NB4 (cell line): Measurements from ENCODE around the gene SIDT1.

ENCODE experiments used
- DNase-seq: peaks from one replicate; pipeline ENCODE4 v3.0.0; 2010; ENCODE audit warnings: low read depth
- H3K4me3 ChIP-seq: one replicate; pipeline ENCODE4 v1.5.1; 2011; ENCODE audit warnings: mild to moderate bottlenecking, low read depth, low read length, moderate library complexity
- MYC ChIP-seq: IDR thresholded peaks from 2 replicates; pipeline ENCODE4 v1.6.1; 2011; ENCODE audit warnings: low read depth, low read length
- POLR2A ChIP-seq: IDR thresholded peaks from 2 replicates; pipeline ENCODE4 v1.6.1; 2011; ENCODE audit warnings: mild to moderate bottlenecking; ENCODE audit not compliant: insufficient read length; ENCODE audit errors: extremely low read depth
- TF ChIP-seq, protein P1 (sequence below): IDR thresholded peaks from 2 replicates; pipeline ENCODE4 v1.6.1; 2011; ENCODE audit warnings: low read depth, low read length
- TF ChIP-seq, protein P2 (sequence below): IDR thresholded peaks from one replicate; pipeline ENCODE4 v1.5.1; 2012; ENCODE audit warnings: low read depth, low read length

Gene SIDT1

DNA sequence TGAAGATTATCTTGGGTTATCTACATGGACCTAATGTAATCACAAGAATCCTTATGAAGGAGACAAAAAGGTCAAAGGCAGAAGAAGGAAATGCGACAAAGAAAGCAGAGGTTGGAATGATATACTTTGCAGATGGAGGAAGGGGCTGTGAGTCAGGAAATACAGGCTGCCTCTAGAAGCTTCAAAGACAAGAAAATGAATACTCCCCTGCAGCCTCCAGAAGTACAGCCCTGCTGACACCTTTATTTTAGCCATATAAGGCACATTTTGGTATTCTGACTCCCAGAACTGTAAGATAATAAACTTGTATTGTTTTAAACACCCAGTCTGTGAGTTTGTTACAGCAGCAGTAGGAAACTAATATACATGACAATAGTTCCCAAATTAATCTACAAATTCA, 58.6 kb downstream of the SIDT1 start:
- H3K4me3 ChIP-seq = no peak overlapping the region
- TF ChIP-seq MYC = no peak
- TF ChIP-seq POLR2A = no peak
- TF ChIP-seq, protein P1, sequence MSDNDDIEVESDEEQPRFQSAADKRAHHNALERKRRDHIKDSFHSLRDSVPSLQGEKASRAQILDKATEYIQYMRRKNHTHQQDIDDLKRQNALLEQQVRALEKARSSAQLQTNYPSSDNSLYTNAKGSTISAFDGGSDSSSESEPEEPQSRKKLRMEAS = no peak
- TF ChIP-seq, protein P2, sequence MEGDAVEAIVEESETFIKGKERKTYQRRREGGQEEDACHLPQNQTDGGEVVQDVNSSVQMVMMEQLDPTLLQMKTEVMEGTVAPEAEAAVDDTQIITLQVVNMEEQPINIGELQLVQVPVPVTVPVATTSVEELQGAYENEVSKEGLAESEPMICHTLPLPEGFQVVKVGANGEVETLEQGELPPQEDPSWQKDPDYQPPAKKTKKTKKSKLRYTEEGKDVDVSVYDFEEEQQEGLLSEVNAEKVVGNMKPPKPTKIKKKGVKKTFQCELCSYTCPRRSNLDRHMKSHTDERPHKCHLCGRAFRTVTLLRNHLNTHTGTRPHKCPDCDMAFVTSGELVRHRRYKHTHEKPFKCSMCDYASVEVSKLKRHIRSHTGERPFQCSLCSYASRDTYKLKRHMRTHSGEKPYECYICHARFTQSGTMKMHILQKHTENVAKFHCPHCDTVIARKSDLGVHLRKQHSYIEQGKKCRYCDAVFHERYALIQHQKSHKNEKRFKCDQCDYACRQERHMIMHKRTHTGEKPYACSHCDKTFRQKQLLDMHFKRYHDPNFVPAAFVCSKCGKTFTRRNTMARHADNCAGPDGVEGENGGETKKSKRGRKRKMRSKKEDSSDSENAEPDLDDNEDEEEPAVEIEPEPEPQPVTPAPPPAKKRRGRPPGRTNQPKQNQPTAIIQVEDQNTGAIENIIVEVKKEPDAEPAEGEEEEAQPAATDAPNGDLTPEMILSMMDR = no peak
- no peak for DNase-seq

DNA sequence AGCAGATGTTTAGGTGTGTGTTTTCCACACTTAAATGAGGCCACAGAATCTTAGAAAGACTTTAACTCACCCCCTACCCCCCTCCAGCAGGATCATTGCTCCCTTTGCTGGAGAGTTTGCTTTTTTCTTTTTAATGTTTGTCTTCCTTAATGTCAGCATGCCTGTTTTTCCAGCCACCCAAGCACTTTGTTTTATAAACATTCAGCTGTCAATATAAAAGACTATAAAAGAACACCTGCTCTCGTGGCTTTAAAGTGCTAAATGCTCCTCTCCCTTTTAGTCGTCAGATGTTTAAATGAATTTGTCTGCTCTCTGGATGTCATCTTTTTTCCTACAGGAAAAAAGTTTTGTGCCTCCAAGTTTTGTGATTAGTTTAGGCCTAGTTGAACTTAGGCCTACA, 61.7 kb downstream of the SIDT1 start:
- no peak overlapping the region for H3K4me3 ChIP-seq
- TF ChIP-seq POLR2A = no peak
- TF ChIP-seq, protein P2 = no peak
- TF ChIP-seq, protein P1 = no peak
- no peak for TF ChIP-seq MYC
- DNase-seq = no peak

DNA sequence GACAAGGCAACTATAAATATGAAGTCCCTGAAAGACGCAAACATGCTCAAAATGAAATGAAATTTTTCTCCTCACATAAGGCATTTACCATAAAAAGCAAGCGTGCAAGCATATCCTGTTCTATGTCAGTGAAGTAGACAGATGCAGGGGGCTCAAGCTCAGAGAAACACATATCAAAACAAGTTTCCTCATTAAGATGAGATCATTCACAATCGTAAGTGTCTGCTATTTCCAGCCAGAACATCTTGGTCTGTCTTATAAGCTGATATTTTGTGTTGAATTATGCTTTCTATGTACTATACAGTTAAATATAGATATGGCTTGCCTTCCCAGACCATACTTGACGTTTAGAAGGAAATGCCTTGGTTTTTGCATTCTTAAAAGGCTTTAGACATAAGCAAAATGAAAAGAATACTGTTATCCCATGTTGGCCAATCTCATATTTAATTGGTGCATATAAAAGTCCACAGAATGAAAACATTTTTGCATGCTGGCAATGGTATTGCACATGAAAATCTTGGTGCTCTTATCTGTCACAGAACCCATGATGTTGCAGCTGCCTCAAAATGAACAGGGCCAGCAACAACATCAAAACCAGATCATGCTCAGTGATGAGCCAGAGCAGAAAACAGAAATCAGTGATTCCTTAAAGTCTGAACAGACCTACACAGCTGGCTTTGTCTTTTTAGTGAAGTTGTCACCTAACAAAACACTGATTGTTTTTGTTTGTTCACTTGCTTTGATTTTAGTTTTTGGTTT, 65.4 kb downstream of the SIDT1 start:
- H3K4me3 ChIP-seq = no peak overlapping the region
- TF ChIP-seq, protein P1 = no peak
- no peak for TF ChIP-seq MYC
- TF ChIP-seq, protein P2 = no peak
- TF ChIP-seq POLR2A = no peak
- DNase-seq = no peak

DNA sequence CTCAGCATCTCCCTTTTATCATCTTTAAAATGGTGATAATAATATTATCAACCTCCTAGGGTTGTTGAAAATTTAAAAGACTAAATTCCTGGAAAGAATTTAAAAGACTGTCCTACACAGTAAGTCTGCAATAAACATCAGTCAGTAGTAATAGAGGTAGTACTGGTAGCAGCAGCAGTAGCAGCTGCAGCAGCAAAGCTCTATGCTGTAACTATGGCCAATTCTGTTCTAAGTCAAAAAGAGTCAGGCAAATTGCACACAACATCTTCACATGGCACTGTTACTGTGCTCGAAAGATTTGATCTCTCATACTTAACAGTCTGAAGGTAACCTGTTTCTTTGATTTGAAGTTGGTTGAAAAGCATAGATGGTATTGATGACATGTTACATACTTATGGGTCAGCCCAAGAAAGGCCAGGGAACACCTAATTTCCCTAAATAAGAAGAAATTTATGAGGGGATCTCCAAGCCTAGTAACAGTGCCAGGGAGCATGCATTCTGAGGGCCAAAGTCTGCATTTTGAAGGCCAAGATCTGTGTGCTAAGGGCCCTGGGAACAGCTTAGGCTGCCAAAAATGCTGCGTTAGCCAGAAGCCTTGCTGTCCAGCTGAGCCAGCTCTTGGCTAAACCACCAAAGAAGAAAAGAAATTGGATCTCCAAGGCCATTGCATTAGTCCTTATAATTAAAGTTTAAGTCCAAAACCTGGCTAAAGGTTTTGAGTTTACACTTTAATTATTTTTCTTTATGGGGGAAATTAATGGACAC, 68.2 kb downstream of the SIDT1 start:
- TF ChIP-seq POLR2A (no peak), MYC (no peak)
- TF ChIP-seq, protein P1 = no peak
- TF ChIP-seq, protein P2 = no peak
- H3K4me3 ChIP-seq = no peak overlapping the region
- no peak for DNase-seq

DNA sequence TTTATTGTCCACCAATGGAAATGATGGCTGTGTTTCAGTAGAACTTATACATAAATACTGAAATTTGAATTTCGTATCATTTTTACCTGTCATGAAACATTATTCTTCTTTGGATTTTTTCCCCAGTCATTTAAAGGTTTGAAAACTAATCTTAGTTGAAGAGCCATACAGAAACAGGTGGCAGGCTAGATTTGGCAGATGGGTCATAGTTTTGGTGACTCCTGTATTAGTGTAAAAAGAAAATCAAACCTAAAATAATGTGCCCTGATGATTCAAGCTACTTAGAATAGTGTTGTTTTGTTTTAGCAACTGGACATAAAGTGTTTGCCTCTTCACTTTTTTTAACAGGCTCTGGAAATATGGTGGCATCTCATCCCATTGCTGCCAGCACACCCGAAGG, 68.9 kb downstream of the SIDT1 start:
- no peak overlapping the region for H3K4me3 ChIP-seq
- TF ChIP-seq, protein P2 = no peak
- TF ChIP-seq MYC = no peak
- TF ChIP-seq, protein P1 = no peak
- TF ChIP-seq POLR2A = no peak
- no peak for DNase-seq
